Gastrocnemius medialis (tissue), 4 donors: ENCODE results near the gene NISCH. TPM values are rescaled to one million over a fixed set of nuclear protein-coding genes. Genes with fewer than 3 reads are reported as not detected.

ENCODE experiments used
- ATAC-seq, 2 donors: fragments of 150-250 bp; one replicate each; pipeline ENCODE4 v1.9.1; 2016
- DNase-seq, 2 donors: peaks; one replicate each; pipeline ENCODE4 v3.0.0-alpha.2; 2019
- H3K27ac ChIP-seq, 4 donors: fragments of 200-600 bp; sonication (generic); 1 replicate in 1 of 4; 2 replicates in 3 of 4; pipeline ENCODE4 v1.5.1; 2016 to 2018; ENCODE audit warnings: mild to moderate bottlenecking in 2 of 4, moderate library complexity in 1 of 4
- H3K27me3 ChIP-seq, 3 donors: fragments of 200-600 bp; sonication (generic) in 2 of 3; 1 replicate in 1 of 3; 2 replicates in 2 of 3; pipeline versions ENCODE4 v1.5.1 to v1.6.0; 2016 to 2019; ENCODE audit warnings: mild to moderate bottlenecking in 1 of 3, moderate library complexity in 1 of 3
- H3K36me3 ChIP-seq, 2 donors: fragments of 200-600 bp; sonication (generic) in 1 of 2; one replicate each; pipeline ENCODE4 v1.5.1; 2017 to 2018
- H3K4me1 ChIP-seq, 2 donors: fragments of 200-600 bp; sonication (generic) in 1 of 2; one replicate each; pipeline ENCODE4 v1.5.1; 2016 to 2017; ENCODE audit warnings: mild to moderate bottlenecking in 2 of 2
- H3K4me3 ChIP-seq, 4 donors: fragments of 200-600 bp; sonication (generic) in 3 of 4; 1 replicate in 1 of 4; 2 replicates in 3 of 4; pipeline ENCODE4 v1.5.1; 2016 to 2019; ENCODE audit warnings: mild to moderate bottlenecking in 2 of 4
- H3K9me3 ChIP-seq, 3 donors: fragments of 200-600 bp; sonication (generic) in 2 of 3; 1 replicate in 1 of 3; 2 replicates in 2 of 3; pipeline ENCODE4 v1.5.1; 2016 to 2019
- POLR2A ChIP-seq, 2 donors: fragments of 450-650 bp; IDR thresholded peaks; one replicate each; pipeline ENCODE4 v1.6.1; 2017; ENCODE audit warnings: antibody characterized with exemption in 2 of 2, mild to moderate bottlenecking in 2 of 2, moderate library complexity in 2 of 2
- in situ Hi-C, 4 donors: fragments of 200-750 bp; cut with MboI; loops; one replicate each; pipeline versions ENCODE4 v1.15.0 to v1.8.0; 2017; ENCODE audit warnings: low sequenced_read_pairs in 4 of 4
- intact Hi-C: fragments of 100-400 bp; cut with DNase I; formaldehyde crosslinking; loops from one replicate; pipeline ENCODE4 v1.15.1; 2023; ENCODE audit warnings: low total_unique reads
- total RNA-seq, 4 donors: library from RNA; depleted of rRNA; stranded (reverse); fragments of >200 nt; gene quantifications; one replicate each; pipeline versions ENCODE4 v1.1.0 to v1.2.3, GENCODE V29; 2016
- TF ChIP-seq, protein P1 (sequence below), 5 experiments: fragments of 450-650 bp in 3 of 5; fragments of 200-600 bp in 2 of 5; sonication (generic) in 2 of 5; IDR thresholded peaks in 4 of 5; conservative IDR thresholded peaks in 1 of 5; 1 replicate in 4 of 5; 2 replicates in 1 of 5; pipeline ENCODE4 v1.5.1; 2016 to 2019; ENCODE audit warnings: antibody characterized with exemption in 5 of 5, mild to moderate bottlenecking in 3 of 5, moderate library complexity in 3 of 5

The NISCH gene
- total RNA-seq, 4 donors from 2014 or later, result 19.2 to 38.3 (median 25.0) TPM

DNA sequence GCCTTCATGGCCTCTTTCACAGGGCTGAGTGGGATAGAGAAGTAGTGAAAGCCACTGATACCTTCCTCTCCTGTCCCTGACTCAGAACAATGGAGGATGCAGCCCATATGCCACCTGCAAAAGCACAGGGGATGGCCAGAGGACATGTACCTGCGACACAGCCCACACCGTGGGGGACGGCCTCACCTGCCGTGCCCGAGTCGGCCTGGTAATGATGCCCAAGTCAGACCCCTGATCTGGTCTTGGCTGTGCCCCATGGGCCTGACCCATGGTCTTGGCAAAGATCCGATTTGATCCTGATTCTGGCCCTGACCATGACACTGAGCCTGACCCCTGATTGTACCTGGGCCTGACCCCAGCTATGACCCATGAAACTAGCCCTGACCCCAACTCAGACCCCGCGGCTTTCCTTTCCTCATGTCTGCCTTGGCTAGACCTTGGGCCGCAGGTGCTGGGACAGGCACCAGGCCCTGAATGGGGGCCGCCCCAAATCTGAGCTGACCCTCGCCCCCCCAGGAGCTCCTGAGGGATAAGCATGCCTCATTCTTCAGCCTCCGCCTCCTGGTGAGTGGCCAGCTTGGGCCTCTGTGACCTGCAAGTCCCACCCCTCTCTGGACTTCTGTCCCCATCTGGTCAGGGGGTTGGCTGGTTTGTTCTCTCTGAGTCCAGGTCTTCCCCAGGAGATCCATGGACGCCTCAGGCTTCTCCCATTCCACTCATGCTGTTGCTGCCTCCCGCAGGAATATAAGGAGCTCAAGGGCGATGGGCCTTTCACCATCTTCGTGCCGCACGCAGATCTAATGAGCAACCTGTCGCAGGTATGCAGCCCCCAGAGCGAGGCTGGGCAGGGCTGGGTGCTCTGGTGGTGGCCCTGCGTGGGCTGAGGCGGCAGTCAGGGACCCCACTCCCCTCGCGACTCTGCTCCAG is 62.7 kb downstream of the NISCH start:
- intact Hi-C loops, result no loop called here
- Histone ChIP-seq H3K27me3 (no peaks in the 10 kb centered on the region), H3K27ac (no peak overlapping the region), H3K36me3 (no peaks in the 10 kb centered on the region), H3K4me3 (peak overlapping the region; percentile 31 to 41 (median 39)), H3K4me1 (no peaks in the 10 kb centered on the region), H3K9me3 (no peaks in the 10 kb centered on the region)
- TF ChIP-seq POLR2A (IDR thresholded peaks at IDR 0.05), result no peak
- TF ChIP-seq, protein P1, sequence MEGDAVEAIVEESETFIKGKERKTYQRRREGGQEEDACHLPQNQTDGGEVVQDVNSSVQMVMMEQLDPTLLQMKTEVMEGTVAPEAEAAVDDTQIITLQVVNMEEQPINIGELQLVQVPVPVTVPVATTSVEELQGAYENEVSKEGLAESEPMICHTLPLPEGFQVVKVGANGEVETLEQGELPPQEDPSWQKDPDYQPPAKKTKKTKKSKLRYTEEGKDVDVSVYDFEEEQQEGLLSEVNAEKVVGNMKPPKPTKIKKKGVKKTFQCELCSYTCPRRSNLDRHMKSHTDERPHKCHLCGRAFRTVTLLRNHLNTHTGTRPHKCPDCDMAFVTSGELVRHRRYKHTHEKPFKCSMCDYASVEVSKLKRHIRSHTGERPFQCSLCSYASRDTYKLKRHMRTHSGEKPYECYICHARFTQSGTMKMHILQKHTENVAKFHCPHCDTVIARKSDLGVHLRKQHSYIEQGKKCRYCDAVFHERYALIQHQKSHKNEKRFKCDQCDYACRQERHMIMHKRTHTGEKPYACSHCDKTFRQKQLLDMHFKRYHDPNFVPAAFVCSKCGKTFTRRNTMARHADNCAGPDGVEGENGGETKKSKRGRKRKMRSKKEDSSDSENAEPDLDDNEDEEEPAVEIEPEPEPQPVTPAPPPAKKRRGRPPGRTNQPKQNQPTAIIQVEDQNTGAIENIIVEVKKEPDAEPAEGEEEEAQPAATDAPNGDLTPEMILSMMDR (IDR thresholded peaks at IDR 0.05 in 4 of 5, conservative IDR thresholded peaks at IDR 0.05 in 1 of 5), result no peak
- ATAC-seq (no peak), DNase-seq (no peak)
- in situ Hi-C loops, result no loop called here

DNA sequence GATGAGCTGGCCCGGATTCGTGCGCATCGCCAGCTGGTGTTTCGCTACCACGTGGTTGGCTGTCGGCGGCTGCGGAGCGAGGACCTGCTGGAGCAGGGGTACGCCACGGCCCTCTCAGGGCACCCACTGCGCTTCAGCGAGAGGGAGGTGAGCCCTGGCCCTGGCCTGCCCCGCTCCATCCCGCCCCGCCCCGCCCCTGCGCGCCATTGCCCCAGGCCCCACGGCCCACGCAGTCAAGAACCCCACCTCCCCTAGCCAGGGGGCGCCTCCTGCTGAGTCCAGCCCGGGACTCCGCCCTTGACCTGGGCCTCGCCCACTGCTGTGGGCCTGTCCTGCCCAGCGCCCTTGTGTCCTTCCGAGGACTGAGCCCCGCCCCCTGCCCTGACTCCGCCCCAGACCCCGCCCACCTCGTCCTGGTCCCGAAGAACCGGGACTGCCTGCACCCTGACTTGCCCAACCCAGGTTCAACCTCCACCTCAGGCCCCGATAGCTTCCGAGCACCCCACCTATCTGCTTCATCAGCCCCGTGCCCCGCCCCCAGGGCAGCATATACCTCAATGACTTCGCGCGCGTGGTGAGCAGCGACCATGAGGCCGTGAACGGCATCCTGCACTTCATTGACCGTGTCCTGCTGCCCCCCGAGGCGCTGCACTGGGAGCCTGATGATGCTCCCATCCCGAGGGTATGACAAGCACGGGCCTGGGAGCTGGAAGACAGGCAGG is 63.5 kb downstream of the NISCH start:
- Histone ChIP-seq H3K4me1 (no peaks in the 10 kb centered on the region), H3K4me3 (peak overlapping the region; percentile 31 to 41 (median 39)), H3K9me3 (no peaks in the 10 kb centered on the region), H3K27me3 (no peaks in the 10 kb centered on the region), H3K27ac (no peak overlapping the region), H3K36me3 (no peaks in the 10 kb centered on the region)
- intact Hi-C loops, result no loop called here
- DNase-seq (peak in 1 of 2 donors; percentile 39), ATAC-seq (peak in 1 of 2 donors; percentile 43)
- in situ Hi-C loops, result no loop called here
- no peak for TF ChIP-seq POLR2A (IDR thresholded peaks at IDR 0.05)
- TF ChIP-seq, protein P1 (IDR thresholded peaks at IDR 0.05 in 4 of 5, conservative IDR thresholded peaks at IDR 0.05 in 1 of 5), result no peak

DNA sequence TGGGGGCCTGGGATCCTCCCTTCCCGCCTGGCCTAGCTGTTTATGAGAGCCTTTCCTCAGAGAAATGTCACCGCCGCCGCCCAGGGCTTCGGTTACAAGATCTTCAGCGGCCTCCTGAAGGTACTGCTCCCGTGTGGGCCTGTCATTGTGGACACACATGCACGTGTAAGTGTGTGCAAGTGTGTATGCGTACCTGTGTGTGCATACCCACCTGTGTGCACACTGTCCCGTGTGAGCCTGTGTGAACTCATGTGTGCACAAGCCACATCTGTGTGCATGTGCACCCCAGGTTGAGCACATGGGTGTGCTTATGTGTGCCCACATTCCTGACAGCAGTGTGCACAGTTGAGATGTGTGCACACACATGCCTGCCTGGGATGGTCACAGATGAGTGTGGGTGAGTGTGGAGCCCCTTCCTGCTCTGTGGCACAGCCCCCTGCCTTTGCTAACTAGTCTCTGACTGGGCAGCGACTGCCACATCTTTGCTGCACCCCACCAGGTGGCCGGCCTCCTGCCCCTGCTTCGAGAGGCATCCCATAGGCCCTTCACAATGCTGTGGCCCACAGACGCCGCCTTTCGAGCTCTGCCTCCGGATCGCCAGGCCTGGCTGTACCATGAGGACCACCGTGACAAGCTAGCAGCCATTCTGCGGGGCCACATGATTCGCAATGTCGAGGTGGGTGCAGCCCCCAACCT is 64.2 kb downstream of the NISCH start:
- DNase-seq (no peak), ATAC-seq (no peak)
- H3K4me3 ChIP-seq, result no peak overlapping the region
- no peaks in the 10 kb centered on the region for H3K9me3 ChIP-seq
- H3K27me3 ChIP-seq, result no peaks in the 10 kb centered on the region
- H3K4me1 ChIP-seq, result no peaks in the 10 kb centered on the region
- in situ Hi-C loops (no loop called here), intact Hi-C loops (no loop called here)
- TF ChIP-seq POLR2A (IDR thresholded peaks at IDR 0.05), result no peak
- TF ChIP-seq, protein P1 (IDR thresholded peaks at IDR 0.05 in 4 of 5, conservative IDR thresholded peaks at IDR 0.05 in 1 of 5), result no peak
- no peaks in the 10 kb centered on the region for H3K36me3 ChIP-seq
- H3K27ac ChIP-seq, result no peak overlapping the region

DNA sequence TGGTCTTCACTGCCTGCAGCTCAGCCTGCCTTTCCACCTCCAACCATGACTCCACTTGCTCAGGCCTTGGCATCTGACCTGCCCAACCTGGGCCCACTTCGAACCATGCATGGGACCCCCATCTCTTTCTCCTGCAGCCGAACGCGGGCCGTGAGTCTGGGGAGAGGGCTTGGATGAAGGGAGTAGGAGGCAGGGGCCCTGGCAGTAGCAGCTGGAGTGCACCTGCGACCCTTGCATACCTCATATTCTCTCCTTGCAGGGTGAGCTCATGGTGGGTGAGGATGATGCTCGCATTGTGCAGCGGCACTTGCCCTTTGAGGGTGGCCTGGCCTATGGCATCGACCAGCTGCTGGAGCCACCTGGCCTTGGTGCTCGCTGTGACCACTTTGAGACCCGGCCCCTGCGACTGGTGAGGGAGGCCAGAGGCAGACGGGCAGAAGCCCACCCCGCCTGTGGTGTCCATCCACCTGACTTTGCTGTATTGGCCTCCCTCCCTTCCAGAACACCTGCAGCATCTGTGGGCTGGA is 64.8 kb downstream of the NISCH start:
- in situ Hi-C loops, result no loop called here
- DNase-seq (no peak), ATAC-seq (no peak)
- Histone ChIP-seq H3K27me3 (no peaks in the 10 kb centered on the region), H3K27ac (no peak overlapping the region), H3K4me1 (no peaks in the 10 kb centered on the region), H3K36me3 (no peaks in the 10 kb centered on the region), H3K9me3 (no peaks in the 10 kb centered on the region), H3K4me3 (no peak overlapping the region)
- no peak for TF ChIP-seq POLR2A (IDR thresholded peaks at IDR 0.05)
- TF ChIP-seq, protein P1 (IDR thresholded peaks at IDR 0.05 in 4 of 5, conservative IDR thresholded peaks at IDR 0.05 in 1 of 5), result no peak
- intact Hi-C loops, result no loop called here
